Measurements from ENCODE around the gene POFUT1. TPM values are rescaled to one million over a fixed set of nuclear protein-coding genes. Genes with fewer than 3 reads are reported as not detected.
"Not testable (repeated sequence)": the region's sequence is repeated elsewhere in the genome, so short reads cannot be mapped to it uniquely, and the experiment has no call there.

POFUT1 gene
- total and polyA plus RNA-seq, 11 donors, result 12.0 to 48.5 (median 27.3) TPM

- H3K4me1 ChIP-seq, result peaks cover 0 to 5% (median 0%) of the 10 kb centered on the region in 12 donors
- TF ChIP-seq, protein P1, sequence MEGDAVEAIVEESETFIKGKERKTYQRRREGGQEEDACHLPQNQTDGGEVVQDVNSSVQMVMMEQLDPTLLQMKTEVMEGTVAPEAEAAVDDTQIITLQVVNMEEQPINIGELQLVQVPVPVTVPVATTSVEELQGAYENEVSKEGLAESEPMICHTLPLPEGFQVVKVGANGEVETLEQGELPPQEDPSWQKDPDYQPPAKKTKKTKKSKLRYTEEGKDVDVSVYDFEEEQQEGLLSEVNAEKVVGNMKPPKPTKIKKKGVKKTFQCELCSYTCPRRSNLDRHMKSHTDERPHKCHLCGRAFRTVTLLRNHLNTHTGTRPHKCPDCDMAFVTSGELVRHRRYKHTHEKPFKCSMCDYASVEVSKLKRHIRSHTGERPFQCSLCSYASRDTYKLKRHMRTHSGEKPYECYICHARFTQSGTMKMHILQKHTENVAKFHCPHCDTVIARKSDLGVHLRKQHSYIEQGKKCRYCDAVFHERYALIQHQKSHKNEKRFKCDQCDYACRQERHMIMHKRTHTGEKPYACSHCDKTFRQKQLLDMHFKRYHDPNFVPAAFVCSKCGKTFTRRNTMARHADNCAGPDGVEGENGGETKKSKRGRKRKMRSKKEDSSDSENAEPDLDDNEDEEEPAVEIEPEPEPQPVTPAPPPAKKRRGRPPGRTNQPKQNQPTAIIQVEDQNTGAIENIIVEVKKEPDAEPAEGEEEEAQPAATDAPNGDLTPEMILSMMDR (IDR thresholded peaks at IDR 0.05), result no peak
- no peak for TF ChIP-seq POLR2A (IDR thresholded peaks at IDR 0.05)
- intact Hi-C loops (cut with DNase I), result no loop called here
- WGBS, 4 donors, result 86 to 94% (median 91%) methylated on average over 4 of the region's 4 CpGs
- ATAC-seq, result no peak
- no peaks in the 10 kb centered on the region for H3K36me3 ChIP-seq
- H3K27ac ChIP-seq, result no peak overlapping the region
- no peaks in the 10 kb centered on the region for H3K27me3 ChIP-seq
- H3K9me3 ChIP-seq, result no peaks in the 10 kb centered on the region
- DNase-seq, result no peak
- H3K4me3 ChIP-seq, result no peak overlapping the region
Observed at GRCh38 chr20:32244959-32245358, 37.3 kb downstream of the POFUT1 start.

DNA sequence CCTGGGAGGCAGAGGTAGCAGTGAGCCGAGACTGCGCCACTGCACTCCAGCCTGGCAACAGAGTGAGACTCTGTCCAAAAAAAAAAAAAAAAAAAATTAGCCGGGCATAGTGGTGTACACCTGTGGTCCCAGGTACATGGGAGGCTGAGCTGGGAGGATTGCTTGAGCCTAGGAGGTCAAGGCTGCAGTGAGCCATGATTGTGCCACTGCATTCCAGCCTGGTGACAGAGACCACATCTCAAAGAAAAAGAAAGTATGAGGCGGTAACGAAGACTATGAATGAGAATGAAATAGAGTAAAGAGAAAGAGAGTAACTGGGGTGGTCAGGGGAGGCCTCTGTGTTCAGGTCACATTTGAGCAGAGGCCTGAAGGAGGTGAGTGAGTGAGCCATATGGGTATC is 38.5 kb downstream of the POFUT1 start:
- 92 to 98% (median 93%) methylated on average over 5 of the region's 5 CpGs for WGBS, 4 donors

DNA sequence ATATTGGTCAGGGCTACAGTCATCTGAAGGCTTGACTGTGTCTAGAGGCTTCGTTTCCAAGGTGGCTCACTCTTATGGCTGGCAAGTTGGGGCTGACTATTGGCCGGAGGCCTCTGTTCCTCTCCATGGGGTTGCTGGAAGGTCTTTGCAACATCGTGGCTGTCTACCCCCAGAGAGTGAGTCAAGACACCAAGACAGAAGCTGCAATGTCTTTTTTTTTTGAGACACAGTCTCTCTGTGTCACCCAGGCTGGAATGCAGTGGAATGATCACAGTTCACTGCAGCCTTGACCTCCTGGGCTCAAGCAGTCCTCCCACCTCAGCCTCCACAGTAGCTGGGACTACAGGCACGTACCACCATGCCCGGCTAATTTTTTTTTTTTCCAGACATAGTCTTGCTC is 40.4 kb downstream of the POFUT1 start:
- Histone ChIP-seq H3K36me3 (no peaks in the 10 kb centered on the region), H3K4me1 (no peaks in the 10 kb centered on the region), H3K27ac (no peak overlapping the region), H3K9me3 (no peaks in the 10 kb centered on the region), H3K27me3 (no peaks in the 10 kb centered on the region), H3K4me3 (no peak overlapping the region)
- intact Hi-C loops (cut with DNase I), result no loop called here
- no peak for DNase-seq
- no peak for ATAC-seq
- 81 to 89% (median 82%) methylated on average over 5 of the region's 5 CpGs for WGBS, 4 donors
- TF ChIP-seq, protein P1 (IDR thresholded peaks at IDR 0.05), result no peak

More for the DNA sequence above, 38.5 kb downstream of the POFUT1 start:
- intact Hi-C loops (cut with DNase I); H3K4me3 ChIP-seq; H3K27ac ChIP-seq; H3K9me3 ChIP-seq; DNase-seq; ATAC-seq; H3K4me1 ChIP-seq; H3K36me3 ChIP-seq; H3K27me3 ChIP-seq: not testable (repeated sequence)

DNA sequence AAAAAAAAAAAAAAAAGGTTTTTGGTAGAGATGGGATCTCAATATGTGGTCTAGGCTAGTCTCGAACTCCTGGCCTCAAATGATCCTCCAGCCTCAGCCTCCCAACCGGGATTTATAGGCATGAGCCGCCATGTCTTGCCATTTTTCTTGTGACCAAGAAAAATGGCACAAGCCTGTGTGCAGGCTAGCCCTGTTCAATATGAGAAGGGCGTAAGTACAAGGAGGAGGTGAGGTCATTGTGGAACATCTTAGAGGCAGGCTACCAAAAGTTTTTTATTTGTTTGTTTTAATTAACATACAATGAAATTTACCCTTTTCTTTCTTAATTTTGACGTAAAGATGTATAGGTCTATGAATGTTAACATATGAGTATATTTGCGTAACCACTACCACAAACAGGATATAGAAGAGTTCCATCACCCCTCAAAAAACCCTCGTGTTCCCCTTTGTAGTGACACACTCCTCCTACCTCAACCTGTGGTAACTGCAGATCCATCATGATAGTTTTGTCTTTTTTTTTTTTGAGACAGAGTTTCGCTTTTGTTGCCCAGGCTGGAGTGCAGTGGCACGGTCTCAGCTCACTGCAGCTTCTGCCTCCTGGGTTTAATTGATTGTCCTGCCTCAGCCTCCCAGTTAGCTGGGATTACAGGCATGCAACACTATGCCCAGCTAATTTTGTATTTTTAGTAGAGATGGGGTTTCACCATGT is 41.5 kb downstream of the POFUT1 start:
- Histone ChIP-seq H3K27ac (no peak overlapping the region), H3K4me3 (no peak overlapping the region), H3K4me1 (no peaks in the 10 kb centered on the region), H3K27me3 (no peaks in the 10 kb centered on the region), H3K36me3 (no peaks in the 10 kb centered on the region), H3K9me3 (no peaks in the 10 kb centered on the region)
- 85 to 90% (median 87%) methylated on average over 9 of the region's 9 CpGs for WGBS, 4 donors
- no peak for ATAC-seq
- no peak for DNase-seq
- intact Hi-C loops (cut with DNase I), result no loop called here
- TF ChIP-seq, protein P1 (IDR thresholded peaks at IDR 0.05), result no peak
- no peak for TF ChIP-seq POLR2A (IDR thresholded peaks at IDR 0.05)

DNA sequence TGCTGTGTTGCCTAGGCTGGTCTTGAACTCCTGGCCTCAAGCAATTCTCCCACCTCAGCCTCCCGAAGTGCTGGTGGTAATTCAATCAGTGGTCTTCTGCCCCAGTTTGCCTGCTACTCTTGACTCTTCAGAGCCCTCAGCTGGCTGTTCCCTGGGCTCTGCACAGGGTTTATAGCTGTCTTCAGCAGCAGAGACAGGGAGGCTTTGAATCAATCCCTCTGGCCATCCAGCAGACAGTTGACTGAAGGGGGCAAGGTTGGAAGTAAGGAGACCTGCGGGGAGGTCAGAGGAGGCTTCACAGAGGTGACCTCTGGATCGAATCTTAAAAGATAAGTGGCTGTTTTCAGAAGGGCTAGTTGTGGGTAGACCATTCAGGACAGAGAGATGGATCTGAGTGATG is 43.8 kb downstream of the POFUT1 start:
- ATAC-seq (no peak), DNase-seq (no peak)
- H3K36me3 ChIP-seq, result no peaks in the 10 kb centered on the region
- H3K9me3 ChIP-seq, result no peaks in the 10 kb centered on the region
- no peak for TF ChIP-seq POLR2A (IDR thresholded peaks at IDR 0.05)
- no peaks in the 10 kb centered on the region for H3K4me1 ChIP-seq
- no peak overlapping the region for H3K4me3 ChIP-seq
- no peak overlapping the region for H3K27ac ChIP-seq
- WGBS, 4 donors, result 59 to 79% (median 70%) methylated on average over 3 of the region's 3 CpGs
- intact Hi-C loops (cut with DNase I), result no loop called here
- no peaks in the 10 kb centered on the region for H3K27me3 ChIP-seq

Measured in heart left ventricle (tissue), 16 donors.